ENCODE measurements around the gene CCDC88C. TPM values are rescaled to one million over a fixed set of nuclear protein-coding genes. Genes with fewer than 3 reads are reported as not detected.

The CCDC88C gene
- total and polyA plus RNA-seq, 8 donors: 26.2 to 41.8 (median 31.6) TPM

GRCh38 chr14:91305650-91306431 lies 111.8 kb downstream of the CCDC88C start:
- Histone ChIP-seq H3K4me1 (peaks cover 0 to under 1% of the 10 kb centered on the region in 2 donors), H3K27me3 (no peaks in the 10 kb centered on the region), H3K4me3 (no peak overlapping the region), H3K9me3 (no peaks in the 10 kb centered on the region), H3K27ac (no peak overlapping the region), H3K36me3 (peaks cover 0 to 91% of the 10 kb centered on the region in 2 donors)
- TF ChIP-seq CTCF (IDR thresholded peaks at IDR 0.05): no peak
- intact Hi-C loops (cut with DNase I): no loop called here
- ATAC-seq: no peak
- no peak for DNase-seq

DNA sequence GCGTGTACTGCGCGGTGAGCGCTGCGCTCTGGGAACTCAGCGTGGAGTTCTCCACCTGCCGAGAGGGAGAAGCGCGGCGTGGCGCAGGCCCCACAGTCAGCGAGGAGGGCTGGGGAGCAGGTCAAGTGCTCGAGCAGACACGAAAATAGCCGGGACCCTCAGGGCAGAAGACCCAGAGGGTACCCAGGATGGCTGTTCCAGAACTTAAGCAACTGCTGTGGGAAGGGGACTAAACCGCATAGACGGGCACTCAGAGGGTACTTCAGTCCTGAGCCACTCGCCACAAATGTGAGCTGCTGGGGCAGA lies 113.7 kb downstream of the CCDC88C start:
- Histone ChIP-seq H3K27me3 (no peaks in the 10 kb centered on the region), H3K36me3 (peaks cover 0 to 94% of the 10 kb centered on the region in 2 donors), H3K9me3 (no peaks in the 10 kb centered on the region), H3K4me3 (no peak overlapping the region), H3K27ac (no peak overlapping the region), H3K4me1 (no peaks in the 10 kb centered on the region)
- ATAC-seq: no peak
- no peak for DNase-seq
- TF ChIP-seq CTCF (IDR thresholded peaks at IDR 0.05): no peak
- intact Hi-C loops (cut with DNase I): no loop called here

DNA sequence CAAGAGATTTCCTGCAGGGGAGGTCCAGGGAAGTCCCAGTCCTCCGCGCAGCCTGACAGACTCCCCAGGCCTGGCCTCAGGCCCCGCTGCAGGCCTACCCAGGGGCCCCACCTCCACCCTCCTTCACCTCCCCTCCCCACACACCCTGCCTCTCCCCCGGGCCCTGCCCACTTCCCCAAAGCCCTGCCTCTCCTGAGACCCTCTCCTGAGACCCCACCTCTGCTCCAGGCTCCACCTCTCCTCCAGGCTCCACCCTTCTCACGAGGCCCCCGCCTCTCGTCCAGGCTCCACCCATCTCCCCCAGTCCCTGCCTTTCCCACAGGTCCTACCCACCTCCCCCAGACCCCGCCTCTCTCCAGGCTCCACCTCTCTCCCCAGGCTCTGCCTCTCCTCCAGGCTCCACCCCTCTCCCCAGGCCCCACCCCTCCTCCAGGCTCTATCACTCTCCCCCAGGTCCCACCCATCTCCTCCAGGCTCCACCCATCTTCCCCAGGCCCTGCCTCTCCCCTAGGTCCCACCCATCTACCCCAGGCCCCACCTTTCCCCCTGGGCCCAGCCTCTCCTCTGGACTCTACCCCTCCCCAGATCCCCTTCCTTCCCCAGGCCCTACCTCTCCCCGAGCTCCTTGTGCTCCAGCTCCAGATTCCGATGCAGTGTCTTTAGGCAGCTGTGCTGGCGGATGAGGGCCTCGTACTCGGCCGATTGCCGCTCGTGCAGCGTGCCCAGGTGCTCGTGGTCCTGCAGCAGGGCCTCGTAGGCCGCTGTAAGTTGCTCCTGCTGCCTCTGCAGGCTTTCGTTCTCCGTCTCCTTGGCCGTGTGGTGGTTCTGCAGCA lies 114.3 kb downstream of the CCDC88C start:
- H3K27me3 ChIP-seq: no peaks in the 10 kb centered on the region
- no peak overlapping the region for H3K27ac ChIP-seq
- peak in 1 of 4 donors; percentile 40 for DNase-seq
- no peak for TF ChIP-seq CTCF (IDR thresholded peaks at IDR 0.05)
- intact Hi-C loops (cut with DNase I): no loop called here
- peaks cover 0 to 94% of the 10 kb centered on the region in 2 donors for H3K36me3 ChIP-seq
- no peaks in the 10 kb centered on the region for H3K9me3 ChIP-seq
- ATAC-seq: peak; percentile 57
- no peak overlapping the region for H3K4me3 ChIP-seq
- H3K4me1 ChIP-seq: no peaks in the 10 kb centered on the region

DNA sequence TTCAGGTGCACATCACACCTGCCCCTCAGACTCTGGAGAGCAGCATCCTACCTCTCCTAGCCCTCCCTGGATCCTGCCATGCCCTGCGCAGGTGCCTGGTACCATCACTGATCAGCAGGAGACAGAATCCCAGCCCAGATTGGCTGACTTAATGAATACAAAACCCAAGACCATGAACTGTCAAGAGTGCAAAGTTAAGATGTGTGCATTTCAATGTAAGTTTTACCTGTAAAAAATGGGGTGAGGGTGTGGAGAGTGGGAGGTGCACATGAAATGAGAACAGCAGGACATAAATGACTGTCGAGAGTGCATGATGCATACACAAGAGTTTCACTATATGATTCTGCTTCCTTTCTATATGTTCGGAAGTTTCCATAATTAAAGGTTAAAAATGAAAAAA lies 115.2 kb downstream of the CCDC88C start:
- intact Hi-C loops (cut with DNase I): no loop called here
- Histone ChIP-seq H3K36me3 (peaks cover 0 to 94% of the 10 kb centered on the region in 2 donors), H3K27me3 (no peaks in the 10 kb centered on the region), H3K4me1 (no peaks in the 10 kb centered on the region), H3K9me3 (no peaks in the 10 kb centered on the region), H3K27ac (no peak overlapping the region), H3K4me3 (no peak overlapping the region)
- ATAC-seq (no peak), DNase-seq (no peak)
- no peak for TF ChIP-seq CTCF (IDR thresholded peaks at IDR 0.05)

DNA sequence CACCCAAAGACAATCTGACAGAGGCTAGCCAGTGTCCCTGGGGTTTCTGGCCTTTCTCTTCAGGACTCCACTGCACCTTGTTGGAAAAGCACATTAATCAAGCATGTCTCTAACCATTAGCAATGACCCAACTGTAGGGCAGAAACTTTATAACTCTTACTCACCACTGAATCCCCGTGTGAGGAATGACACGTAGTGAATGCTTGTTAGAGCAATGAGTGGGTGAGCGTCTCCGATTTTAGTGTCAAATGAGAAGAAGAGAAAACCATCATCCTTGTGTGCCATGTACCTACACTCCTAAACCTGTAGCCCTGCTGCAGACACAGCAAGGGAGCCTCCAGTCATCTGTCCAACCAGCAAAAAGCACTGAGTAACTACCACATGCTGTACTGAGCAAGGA lies 116.7 kb downstream of the CCDC88C start:
- no peak overlapping the region for H3K4me3 ChIP-seq

More for the DNA sequence above, 116.7 kb downstream of the CCDC88C start:
- no peak for TF ChIP-seq CTCF (IDR thresholded peaks at IDR 0.05)
- Histone ChIP-seq H3K27ac (no peak overlapping the region), H3K27me3 (no peaks in the 10 kb centered on the region), H3K4me1 (no peaks in the 10 kb centered on the region), H3K9me3 (no peaks in the 10 kb centered on the region), H3K36me3 (peaks cover 0 to 94% of the 10 kb centered on the region in 2 donors)
- DNase-seq: no peak
- ATAC-seq: no peak
- intact Hi-C loops (cut with DNase I): no loop called here

All from left lung (tissue), 10 donors.